HG02884 (cell line): ENCODE measurements around the gene CHMP2B.

Experiments used
- ATAC-seq: cut with Tn5 transposase; IDR thresholded peaks from one replicate; pipeline ENCODE4 v1.9.1; 2021; ENCODE audit warnings: mild to moderate bottlenecking, moderate library complexity; ENCODE audit not compliant: unreplicated experiment

The CHMP2B gene, protein sequence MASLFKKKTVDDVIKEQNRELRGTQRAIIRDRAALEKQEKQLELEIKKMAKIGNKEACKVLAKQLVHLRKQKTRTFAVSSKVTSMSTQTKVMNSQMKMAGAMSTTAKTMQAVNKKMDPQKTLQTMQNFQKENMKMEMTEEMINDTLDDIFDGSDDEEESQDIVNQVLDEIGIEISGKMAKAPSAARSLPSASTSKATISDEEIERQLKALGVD

GRCh38 chr3:87227104-87227834 lies at the start of gene CHMP2B:
CHMP2B (plus strand) TSS chr3:87227309; CDS start chr3:87227523, 214 bp downstream.
- ATAC-seq, result peak; percentile 95

DNA sequence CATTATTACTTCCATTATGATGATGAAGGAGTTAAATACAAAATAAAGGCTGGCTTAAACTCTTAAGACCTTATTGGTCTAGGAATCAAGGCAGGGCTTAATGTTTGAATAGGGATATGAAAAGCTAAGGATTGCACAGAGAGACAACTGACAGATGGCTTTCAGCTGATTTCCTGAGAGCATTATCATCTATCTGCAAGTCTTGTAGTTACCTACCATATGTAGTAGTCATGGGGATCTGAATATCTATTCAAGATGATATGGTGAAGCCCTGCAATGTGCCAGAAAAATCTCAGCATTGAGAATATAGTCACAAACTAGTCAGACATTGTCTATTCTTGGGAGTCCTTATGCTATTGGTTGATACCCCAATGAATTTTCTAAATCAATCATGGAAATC lies 47.5 kb upstream of the CHMP2B start:
- no peak for ATAC-seq

- no peak for ATAC-seq
These were observed 45.6 kb upstream of the CHMP2B start for GRCh38 chr3:87181551-87181950.

DNA sequence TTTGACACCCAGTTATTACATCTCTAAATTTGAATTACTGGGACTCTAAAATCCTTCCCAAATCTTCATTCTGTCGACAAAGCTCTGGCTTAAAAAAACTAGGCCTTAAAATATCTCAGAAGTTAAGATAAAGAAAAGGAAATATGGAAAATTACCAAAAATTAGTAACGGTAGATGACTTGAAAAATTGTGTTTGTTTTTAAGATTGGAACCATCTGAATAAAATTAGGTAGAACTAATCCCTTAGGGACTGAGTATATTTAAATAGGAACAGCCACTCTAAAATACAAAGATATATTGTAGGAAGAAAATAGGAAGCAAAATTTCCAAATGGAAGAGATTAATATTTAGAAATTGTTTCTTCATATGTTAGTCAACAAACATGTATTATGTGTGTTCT lies 45.1 kb upstream of the CHMP2B start:
- ATAC-seq, result no peak

GRCh38 chr3:87186608-87187159 lies 40.4 kb upstream of the CHMP2B start:
- no peak for ATAC-seq

DNA sequence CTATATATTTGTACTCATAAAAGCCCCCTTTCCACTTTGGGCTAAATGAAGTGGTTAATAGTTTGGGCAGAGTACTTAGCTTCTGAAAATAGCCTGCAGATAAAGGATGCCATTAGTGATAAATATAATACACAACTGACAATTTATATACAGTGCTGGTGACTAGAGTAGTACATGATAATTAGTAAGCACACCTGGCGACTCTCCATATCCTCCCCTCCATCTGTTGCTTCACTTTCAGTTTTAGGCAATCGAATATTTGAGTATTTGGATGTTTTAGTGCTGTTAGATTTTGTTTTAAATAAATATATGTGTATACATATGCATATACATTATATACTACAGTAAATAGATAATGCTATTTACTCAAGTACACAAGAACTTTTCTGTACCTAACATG lies 35.9 kb upstream of the CHMP2B start:
- no peak for ATAC-seq

GRCh38 chr3:87191641-87192040 lies 35.5 kb upstream of the CHMP2B start:
- no peak for ATAC-seq

- ATAC-seq, result no peak
These were observed 30.2 kb upstream of the CHMP2B start for GRCh38 chr3:87196879-87197278.

DNA sequence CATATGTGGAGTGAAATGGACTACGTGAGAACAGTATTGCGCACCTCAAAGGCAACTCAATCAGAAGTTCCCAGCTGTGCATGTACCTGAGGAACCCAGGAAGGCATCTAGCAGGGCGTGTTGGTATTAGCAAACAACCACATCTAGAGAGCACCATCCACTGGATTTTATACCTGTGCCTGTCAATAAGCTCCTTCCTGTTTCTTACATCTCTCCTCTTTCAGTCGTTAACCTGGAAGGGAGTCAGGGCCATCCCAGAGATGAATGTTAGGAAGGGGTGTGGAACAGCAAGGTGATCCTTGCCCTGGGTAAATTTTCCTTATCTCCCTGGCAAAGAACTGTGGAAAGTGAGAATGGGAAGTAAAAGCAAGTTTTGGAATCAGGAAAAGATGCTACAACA lies 29.6 kb upstream of the CHMP2B start:
- ATAC-seq, result no peak

DNA sequence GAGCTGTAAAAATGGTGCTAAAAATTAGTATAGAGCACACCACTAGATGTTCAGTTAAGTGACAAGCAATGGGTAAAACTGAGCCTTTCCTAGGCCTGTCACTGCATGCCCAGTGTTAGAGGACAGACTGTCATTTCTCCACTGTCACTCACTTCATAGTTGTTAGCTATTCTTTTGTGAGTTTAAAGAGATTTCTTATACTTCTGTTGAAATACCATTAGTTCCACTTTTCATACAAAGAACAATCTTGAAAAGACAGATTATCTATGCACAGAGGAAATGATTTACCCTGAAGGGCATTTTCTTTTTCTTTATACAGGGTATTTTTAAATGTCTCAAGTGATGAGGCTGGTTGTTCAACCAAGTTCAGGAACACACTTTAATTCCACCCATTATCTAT lies 28.3 kb upstream of the CHMP2B start:
- no peak for ATAC-seq

GRCh38 chr3:87199628-87200027 lies 27.5 kb upstream of the CHMP2B start:
- ATAC-seq, result no peak

- no peak for ATAC-seq
These were observed 27.0 kb upstream of the CHMP2B start for GRCh38 chr3:87200060-87200647.

DNA sequence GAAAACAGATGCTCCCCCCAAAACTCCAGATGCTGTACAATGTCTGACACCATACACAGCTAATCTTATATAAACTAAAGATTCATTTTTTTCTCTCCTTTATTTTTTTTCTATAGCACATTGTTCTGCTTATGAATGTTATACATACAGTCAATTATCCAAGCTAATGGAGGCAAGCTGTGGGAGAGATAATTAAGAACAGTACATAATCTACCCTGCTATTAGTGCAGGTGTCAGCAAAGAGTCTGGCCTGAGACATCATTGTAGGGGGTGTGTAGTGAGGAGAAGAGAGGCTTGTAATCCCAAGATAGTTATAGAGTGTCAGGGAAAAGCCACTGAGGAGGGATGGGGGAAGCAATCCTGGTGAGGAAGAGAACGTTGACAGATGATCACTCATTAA lies 25.4 kb upstream of the CHMP2B start:
- ATAC-seq, result no peak

- ATAC-seq, result no peak
These were observed 23.3 kb upstream of the CHMP2B start for GRCh38 chr3:87203809-87204208.

DNA sequence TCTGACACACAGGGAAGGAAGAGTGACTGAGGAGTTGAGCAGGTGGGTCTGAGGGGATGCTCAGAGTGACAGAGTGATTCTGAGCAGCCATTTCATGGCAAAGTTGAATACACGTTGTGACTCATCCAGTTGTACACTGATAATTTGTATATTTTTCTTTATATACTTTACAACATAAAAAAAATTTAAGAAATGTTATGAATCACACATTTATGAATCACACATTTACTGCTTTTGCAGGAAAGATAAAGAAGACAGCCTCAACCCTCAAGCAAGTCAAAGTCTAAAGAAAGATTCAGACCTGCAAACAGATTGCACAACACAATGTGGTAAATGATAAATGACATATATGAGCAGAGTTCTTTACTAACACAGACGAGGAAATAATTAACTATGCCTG lies 21.0 kb upstream of the CHMP2B start:
- ATAC-seq, result no peak

DNA sequence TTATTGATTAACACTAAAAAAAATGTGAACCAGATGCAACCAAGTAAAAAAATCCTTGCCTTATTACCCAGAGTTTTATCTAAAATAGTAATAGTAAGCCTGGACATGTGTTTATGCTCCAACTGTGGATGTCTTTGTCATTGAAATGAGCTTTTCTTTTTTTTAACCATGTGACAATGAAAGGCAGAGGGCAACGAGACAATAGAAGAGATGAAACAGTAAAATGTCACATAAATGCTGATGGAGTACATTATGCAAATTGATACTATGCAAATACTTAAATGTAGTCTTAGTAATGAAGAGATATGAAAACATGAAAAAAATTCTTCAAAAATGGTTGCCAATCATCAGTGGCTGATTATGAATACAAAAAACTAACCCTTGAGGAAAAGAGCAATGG lies 20.5 kb upstream of the CHMP2B start:
- ATAC-seq, result no peak

DNA sequence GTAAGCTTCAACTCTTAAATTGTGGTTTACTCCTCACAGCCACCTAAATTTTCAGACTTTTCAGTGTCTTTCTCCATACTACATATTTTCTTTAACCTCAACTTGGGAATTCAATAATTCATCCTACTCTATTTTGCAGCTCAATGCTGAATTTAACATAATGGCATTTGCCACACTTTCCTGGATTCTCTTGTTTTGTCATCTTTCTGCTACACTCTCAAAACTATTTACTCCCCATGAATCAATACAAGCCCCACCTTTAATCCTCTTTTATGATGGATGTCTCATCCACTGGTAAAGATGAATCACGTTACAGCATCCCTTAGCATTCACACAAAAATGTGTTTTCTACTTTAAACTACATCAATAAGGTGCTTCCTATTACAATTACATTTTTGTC lies 19.6 kb upstream of the CHMP2B start:
- no peak for ATAC-seq

GRCh38 chr3:87209111-87209510 lies 18.0 kb upstream of the CHMP2B start:
- no peak for ATAC-seq

GRCh38 chr3:87218560-87218959 lies 8.5 kb upstream of the CHMP2B start:
- no peak for ATAC-seq

GRCh38 chr3:87219611-87220010 lies 7.5 kb upstream of the CHMP2B start:
- no peak for ATAC-seq

DNA sequence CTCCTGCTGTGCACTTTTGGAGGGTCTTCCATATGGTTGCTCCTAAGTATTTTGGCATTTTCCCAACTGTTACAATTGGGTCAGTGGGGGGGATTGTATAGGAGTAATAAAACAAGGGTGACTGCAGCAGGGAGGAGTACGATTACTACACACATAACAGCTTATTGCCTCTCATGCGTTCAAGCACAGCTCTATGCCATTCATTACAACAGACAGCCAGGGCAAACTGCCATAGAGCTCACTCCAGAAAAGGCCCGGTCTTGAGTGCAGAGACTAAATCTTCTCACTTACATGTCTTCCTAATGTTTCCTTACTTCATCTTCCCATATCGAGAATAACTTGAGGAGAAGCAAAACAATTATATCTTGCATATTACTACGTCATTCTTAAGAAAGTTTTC lies 1.4 kb upstream of the CHMP2B start:
- no peak for ATAC-seq

- ATAC-seq, result peak; percentile 1
These were observed 681 bp downstream of the CHMP2B start for GRCh38 chr3:87227835-87228144.
